Sciatic nerve (tissue), 2 donors: ENCODE measurements around the gene HSF2BP. TPM values are rescaled to one million over a fixed set of nuclear protein-coding genes. Genes with fewer than 3 reads are reported as not detected.
"Not testable (repeated sequence)": the region's sequence is repeated elsewhere in the genome, so short reads cannot be mapped to it uniquely, and the experiment has no call there.

Experiments
- ATAC-seq: fragments of 200-7000 bp; cut with Tn5 transposase; one replicate; pipeline ENCODE4 v1.9.1; 2020; ENCODE audit warnings: mild to moderate bottlenecking, moderate library complexity
- DNase-seq: peaks from one replicate; pipeline ENCODE4 v3.0.0-alpha.2; 2020; ENCODE audit warnings: low spot score
- intact Hi-C: fragments of 100-400 bp; cut with DNase I; formaldehyde crosslinking; loops from one replicate; pipeline ENCODE4 v1.14.2; 2022
- total RNA-seq: library from RNA; stranded (reverse); fragmentation: NEBNext Ultra II Directional; extraction: Animal tissue kit (Norgen Biotek cat#: 25700); gene quantifications from one replicate; pipeline ENCODE4 v1.2.1, GENCODE V29; 2021
- donor health status: DM: no; HTN: no; CAD: no.
- donor health status: DM: no; HTN: no; CAD: no.

The HSF2BP gene
- total RNA-seq, 1 donor from 2014 or later, result 1.8 TPM

GRCh38 chr21:43585924-43586413, 73.3 kb downstream of the HSF2BP start:
- peak; percentile 98 for ATAC-seq
- no peak for DNase-seq
- intact Hi-C loops, result no loop called here

GRCh38 chr21:43585514-43585913, 73.8 kb downstream of the HSF2BP start:
- intact Hi-C loops, result no loop called here
- ATAC-seq, result peak; percentile 60
- no peak for DNase-seq

GRCh38 chr21:43581453-43581852, 77.8 kb downstream of the HSF2BP start:
- intact Hi-C loops, result no loop called here
- no peak for DNase-seq
- no peak for ATAC-seq

- no peak for DNase-seq
- intact Hi-C loops, result no loop called here
- ATAC-seq, result peak; percentile 40
Observed at GRCh38 chr21:43578677-43579303, 80.5 kb downstream of the HSF2BP start.

- intact Hi-C loops, result no loop called here
- DNase-seq, result no peak
- ATAC-seq, result peak; percentile 36
Observed at GRCh38 chr21:43575473-43575844, 83.8 kb downstream of the HSF2BP start.

- peak; percentile 69 for DNase-seq
Observed at GRCh38 chr21:43574741-43575472, 84.4 kb downstream of the HSF2BP start.

GRCh38 chr21:43573921-43574320, 85.4 kb downstream of the HSF2BP start:
- intact Hi-C loops, result no loop called here
- ATAC-seq, result no peak
- no peak for DNase-seq

More at GRCh38 chr21:43574741-43575472, 84.4 kb downstream of the HSF2BP start:
- ATAC-seq, result peak; percentile 78
- intact Hi-C loops, result no loop called here

- ATAC-seq, result no peak
- no peak for DNase-seq
- intact Hi-C loops, result no loop called here
Observed at GRCh38 chr21:43572446-43572845, 86.8 kb downstream of the HSF2BP start.

GRCh38 chr21:43571976-43572375, 87.3 kb downstream of the HSF2BP start:
- intact Hi-C loops, result no loop called here
- ATAC-seq (no peak), DNase-seq (no peak)

GRCh38 chr21:43570195-43570594, 89.1 kb downstream of the HSF2BP start:
- ATAC-seq, intact Hi-C loops, DNase-seq: not testable (repeated sequence)

GRCh38 chr21:43562451-43562850, 96.8 kb downstream of the HSF2BP start:
- DNase-seq, ATAC-seq, intact Hi-C loops: not testable (repeated sequence)

GRCh38 chr21:43540561-43540960, 118.7 kb downstream of the HSF2BP start:
- ATAC-seq, DNase-seq, intact Hi-C loops: not testable (repeated sequence)

- ATAC-seq, DNase-seq, intact Hi-C loops: not testable (repeated sequence)
Observed at GRCh38 chr21:43522495-43523131, 136.7 kb downstream of the HSF2BP start.

GRCh38 chr21:43517701-43518100, 141.6 kb downstream of the HSF2BP start:
- DNase-seq, ATAC-seq, intact Hi-C loops: not testable (repeated sequence)

GRCh38 chr21:43516860-43517627, 142.2 kb downstream of the HSF2BP start:
- intact Hi-C loops, DNase-seq: not testable (repeated sequence)
- peak; percentile 93 for ATAC-seq

GRCh38 chr21:43516295-43516847, 142.9 kb downstream of the HSF2BP start:
- DNase-seq, ATAC-seq, intact Hi-C loops: not testable (repeated sequence)

- ATAC-seq, intact Hi-C loops, DNase-seq: not testable (repeated sequence)
Observed at GRCh38 chr21:43514834-43515233, 144.5 kb downstream of the HSF2BP start.

- not testable (repeated sequence) for ATAC-seq, DNase-seq
Observed at GRCh38 chr21:43513023-43513422, 146.3 kb downstream of the HSF2BP start.

GRCh38 chr21:43511209-43511608, 148.1 kb downstream of the HSF2BP start:
- intact Hi-C loops, DNase-seq, ATAC-seq: not testable (repeated sequence)

More at GRCh38 chr21:43513023-43513422, 146.3 kb downstream of the HSF2BP start:
- intact Hi-C loops, result not testable (repeated sequence)
